ENCODE results near the gene CDH4.
"Not testable (repeated sequence)": the region's sequence is repeated elsewhere in the genome, so short reads cannot be mapped to it uniquely, and the experiment has no call there.

CDH4 gene

DNA sequence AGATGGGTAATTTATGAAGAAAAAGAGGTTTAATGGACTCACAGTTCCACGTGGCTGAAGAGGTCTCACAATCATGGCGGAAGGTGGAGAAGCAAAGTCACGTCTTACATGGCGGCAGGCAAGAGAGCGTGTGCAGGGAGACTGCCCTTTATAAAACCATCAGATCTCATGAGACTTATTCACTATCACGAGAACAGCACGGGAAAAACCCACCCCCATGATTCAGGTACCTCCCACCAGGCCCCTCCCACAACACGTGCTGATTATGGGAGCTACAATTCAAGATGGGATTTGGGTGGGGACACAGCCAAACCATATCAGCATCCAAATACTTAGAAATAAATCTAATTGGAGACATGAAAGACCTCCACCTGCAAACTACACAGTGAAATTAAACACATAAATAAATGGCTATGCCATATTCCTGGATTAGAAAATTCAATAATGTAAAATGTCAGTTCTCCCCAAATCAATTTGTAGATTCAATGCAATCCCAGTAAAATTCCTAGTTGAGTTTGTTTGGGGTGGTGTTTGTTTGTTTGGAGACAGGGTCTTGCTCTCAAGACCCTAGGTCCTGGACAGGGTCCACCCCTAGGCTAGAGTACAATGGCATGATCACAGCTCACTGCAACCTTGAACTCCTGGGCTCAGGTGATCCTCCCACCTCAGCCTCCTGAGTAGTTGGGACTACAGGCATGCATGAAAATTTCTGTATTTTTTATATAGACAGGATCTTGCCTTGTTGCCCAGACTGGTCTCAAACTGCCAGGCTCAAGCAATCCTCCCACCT, 712.0 kb downstream of the CDH4 start:
- no peak for DNase-seq

DNA sequence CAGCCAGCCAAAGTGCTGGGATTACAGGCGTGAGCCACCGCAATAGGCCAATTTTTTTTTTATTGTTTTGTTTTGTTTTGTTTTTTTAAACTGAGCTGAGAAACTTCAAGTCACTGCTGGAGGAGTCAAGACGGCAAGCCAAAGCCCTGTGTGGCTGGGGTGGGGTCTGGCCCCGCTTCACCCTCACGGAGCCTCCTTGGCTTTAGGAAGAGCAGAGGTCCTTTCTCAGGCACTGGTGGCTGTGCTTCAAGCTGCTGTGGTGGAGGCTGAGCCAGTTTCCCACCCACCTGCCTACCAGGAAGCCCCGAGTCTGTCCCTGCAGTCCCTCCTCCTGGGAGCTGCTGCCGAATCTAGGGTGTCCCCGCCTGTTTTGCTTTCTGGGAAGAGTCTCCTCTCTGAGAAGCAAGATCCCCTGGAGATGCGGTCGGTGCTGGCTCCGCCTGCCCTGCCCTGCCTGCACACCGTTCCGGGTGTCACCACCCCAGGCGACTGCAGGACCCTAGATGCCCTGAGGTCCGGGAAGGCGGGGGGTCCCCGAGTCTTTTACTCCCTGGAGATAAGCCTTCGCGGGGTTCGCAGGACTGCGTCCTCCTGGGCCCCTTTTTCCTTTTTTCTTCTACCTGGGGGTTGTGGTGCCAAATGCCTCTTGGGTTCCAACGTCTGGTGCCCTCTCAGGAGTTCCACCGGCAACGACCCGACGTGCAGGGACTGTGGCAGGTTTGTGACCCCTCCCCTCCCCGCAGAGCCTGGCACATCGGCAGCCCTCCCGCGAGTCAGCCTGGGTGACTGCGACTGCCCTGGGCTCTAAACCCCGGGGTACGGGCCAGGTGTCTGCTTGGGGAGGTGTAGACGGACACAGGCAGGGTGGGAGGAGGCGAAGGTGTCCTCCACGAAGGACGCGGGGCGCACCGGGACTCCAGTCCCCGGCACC, 712.9 kb downstream of the CDH4 start:
- no peak for DNase-seq

DNA sequence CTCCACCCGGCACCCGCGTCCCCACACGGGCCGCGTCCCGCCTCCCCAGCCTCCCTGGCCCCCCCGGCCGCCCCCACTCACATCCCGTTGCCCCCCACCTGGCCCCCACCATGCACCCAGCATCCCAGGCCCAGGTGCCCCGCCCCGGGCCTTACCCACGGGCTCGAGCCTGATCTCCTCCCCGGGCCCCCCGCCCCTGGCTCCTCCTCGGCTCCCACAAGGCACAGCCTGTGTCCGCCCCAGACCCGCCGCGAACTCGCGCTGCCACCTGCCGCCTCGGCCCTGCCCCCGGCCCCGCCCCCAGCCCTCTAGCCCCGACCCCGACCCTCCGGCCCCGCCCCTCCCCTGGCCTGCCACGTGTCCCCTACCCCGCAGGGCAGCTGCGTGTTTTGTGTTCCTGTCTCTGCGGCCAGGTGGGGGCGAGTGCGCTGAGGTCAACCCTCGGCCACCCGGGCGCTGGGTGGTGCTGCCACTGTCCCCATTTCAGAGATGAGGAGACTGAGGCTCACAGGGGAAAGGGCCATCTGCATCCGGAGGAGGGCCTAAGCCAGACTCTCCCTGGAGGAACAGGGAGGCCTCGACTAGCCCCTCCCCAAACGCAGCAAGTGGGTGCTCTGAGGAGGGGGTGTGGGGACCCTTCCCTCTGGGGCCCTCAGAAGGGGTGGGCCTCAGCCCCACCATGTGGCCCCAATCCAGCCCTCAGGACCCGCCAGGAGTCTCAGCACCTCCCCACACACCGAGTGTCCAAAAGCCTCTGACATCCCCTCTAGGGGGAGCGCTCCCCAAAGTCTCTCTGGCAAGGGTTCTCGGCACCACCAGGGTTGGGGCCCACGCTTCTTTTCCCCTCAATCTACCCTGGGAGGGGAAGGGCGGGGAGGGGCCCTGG, 713.8 kb downstream of the CDH4 start:
- no peak for DNase-seq

DNA sequence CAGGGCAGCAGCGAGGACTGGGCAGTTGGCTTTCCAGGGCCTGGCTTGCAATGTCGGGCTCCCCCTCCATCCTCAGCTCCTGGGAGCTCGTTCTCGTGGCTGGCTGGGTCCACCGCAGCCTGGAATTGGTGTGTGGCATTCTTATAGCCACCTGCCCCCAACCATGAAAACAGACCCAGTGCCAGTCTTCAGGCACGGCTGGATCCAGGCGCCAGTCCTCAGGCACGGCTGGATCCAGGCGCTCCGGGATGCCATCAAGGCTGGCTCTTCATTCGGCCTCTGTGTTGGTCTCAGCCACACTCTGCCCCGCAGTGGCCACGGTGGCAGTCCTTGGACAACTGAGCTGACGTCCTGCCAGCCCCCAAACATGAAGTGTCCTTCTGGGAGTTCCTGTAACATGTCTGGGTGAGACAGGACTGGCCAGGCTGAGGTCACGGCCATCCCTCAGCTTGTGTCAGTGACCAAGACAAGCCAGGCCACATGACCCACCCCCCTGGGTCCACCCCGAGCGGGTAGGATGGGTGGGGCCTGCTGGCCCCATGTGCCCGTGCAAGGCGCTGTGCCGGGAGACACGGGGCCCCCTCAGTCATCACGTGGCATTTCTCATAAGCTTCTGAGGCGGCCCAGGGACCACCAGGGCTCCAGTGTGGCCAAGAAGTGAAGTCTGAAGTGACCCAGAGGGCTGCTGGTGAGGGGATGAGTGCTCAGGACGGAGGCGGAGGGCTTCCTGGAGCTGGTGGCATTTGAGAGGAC, 714.6 kb downstream of the CDH4 start:
- no peak for DNase-seq

DNA sequence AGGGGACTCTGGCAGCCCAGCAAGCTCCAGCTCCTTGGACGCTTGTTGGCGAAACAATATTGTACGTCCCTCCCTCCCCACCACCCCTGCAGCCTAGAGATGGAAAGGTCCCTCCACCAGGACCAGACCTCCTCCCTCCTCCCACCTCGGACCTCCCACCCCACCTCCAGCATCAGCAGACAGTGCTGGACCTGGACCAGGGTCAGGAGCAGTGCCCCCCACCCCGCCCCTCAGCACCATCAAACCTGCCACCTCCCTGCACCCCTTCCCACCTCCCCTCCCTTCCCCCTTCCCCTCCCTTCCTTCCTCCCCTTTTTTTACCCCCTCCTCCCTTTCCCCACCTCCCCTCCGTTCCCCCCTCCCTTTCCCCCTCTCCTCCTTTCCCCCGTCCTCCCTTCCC, 715.2 kb downstream of the CDH4 start:
- DNase-seq = no peak

DNA sequence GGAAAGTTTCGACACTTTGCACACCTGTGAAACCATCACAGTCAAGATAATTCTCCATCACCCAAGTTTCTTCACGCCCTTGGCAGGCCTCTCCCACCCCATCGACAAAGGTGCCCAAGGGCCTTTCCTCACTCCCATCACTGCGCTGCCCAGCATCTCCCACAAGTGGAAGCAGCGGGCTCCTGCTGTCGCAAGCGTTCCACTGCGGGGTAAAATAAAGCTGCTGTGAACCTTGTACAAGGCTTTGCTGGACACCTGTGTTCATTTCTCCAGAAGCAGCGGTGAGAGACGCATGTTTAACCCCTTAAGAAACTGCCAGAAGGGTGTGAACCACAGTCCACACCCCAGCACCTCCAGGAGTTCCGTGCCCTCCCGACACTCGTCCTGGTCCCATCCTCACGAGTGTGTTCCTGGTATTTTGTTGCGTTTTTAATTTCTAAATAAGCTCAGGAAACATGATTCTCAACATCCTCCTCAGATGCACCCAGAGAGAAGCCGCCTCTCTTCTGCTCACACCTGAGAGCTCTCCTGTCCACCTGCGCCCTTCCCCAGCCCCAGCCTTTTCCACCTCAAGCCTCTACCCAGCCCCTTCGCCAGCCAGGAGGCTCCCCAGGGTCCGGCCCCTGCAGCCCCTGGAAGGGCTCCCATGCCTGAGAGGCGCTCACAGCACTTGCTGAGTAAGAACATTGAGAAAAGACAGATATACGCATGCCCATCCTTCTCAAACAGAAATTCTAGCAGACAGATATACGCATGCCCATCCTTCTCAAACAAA, 716.2 kb downstream of the CDH4 start:
- DNase-seq = no peak

DNA sequence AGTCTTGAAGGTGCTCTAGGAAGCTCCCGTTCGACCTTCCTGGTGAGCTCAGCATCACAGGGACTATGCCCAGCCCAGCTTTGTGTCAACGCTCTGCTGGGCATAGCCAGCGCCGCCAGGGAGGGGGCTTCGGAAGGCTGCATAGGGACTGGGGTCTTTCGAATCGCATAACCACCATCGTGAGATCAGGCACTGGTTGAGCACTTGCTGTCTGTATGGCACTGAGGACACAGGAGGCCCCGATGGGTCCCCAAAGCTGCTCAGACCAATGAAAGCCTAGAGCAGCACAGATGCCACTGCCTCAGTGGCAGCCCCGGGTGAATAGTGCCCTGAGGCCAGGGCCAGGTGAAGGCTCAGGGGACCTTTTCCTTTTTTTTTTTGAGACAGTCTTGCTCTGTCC, 716.9 kb downstream of the CDH4 start:
- no peak for DNase-seq

DNA sequence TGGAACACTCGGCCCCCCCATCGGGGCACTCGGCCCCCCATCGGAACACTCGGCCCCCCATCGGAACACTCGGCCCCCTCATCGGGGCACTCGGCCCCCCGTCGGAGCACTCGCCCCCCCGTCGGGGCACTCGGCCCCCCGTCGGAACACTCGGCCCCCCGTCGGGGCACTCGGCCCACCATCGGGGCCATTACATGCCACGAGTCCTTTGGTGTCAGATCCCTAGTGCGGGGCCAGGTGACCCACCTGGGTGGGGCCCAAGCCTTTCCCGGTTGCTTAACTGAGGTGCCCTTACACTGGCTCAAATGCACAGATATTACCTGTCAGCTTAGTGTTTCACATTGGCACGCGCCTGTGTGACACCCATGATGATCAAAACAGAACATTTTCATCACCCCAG, 717.7 kb downstream of the CDH4 start:
- no peak for DNase-seq

DNA sequence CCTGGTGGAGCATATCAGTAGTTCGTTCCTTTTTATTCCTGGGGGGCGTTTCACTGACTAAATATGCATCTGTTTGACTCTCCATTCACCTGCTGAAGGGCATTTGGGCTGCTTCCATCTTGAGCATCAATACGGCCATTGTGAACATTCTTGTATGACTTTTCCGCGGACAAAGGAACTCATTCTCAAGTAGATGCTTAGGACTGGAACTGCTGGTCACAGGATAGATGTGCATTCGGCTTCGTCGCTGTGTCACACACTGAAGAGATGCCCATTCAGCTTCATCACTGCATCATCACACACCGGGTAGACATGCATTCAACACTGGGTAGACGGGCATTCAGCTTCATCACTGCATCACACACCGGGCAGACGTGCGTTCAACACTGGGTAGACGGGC, 718.3 kb downstream of the CDH4 start:
- no peak for DNase-seq

DNA sequence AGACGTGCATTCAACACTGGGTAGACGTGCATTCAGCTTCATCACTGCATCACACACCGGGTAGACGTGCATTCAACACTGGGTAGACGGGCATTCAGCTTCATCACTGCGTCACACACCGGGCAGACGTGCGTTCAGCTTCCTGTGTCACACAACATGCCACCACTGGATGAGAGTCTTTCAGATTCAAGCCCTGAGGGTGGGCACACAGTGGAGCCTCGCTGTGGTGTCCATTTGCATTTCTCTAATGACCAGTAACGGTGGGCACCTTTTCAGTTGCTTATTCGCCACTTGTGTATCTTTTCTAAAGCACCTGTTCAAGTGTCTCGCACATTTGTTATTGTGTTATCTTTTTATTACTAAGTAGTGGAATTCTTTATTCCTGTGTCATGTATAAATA, 719.5 kb downstream of the CDH4 start:
- DNase-seq = not testable (repeated sequence)

DNA sequence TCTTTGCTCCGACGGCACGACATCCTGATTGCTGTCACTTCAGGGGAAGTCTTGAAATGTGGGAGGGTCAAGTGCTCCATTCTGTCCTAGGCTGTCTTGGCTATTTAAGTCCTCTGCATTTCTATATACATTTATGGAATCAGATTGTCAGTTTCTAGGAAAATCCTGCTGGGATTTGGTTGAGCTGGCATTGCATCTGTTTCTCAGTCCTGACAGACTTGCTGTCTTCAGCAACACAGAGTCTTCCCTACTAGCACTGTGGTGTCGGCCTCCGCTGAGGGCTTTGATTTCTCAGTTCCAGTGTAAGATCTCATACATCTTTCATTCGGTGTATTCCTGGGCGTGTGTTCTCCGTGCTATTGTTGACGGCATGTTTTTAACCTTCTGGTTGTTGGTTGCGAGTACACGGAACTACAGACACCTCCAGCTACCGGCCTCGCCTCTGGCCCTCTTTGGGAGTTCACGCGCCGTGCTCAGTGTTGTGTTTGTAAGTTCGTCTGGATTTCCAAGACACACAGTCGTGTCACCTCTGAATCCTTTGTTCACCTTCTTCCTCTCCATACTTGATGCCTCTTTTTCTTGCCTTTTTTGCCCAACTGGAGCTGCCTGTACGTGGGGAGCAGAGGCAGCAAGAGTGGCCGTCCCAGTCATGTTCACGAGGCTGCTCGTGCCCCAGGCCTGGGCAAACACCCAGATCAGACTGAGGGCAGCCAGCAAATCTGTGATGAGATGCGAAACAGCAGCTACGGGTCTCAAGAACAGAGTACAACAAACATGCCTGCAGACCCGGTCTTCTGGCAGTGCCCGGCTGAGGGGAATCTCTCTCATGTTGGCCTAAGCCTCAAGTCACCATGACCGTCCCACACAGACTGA, 720.8 kb downstream of the CDH4 start:
- DNase-seq = no peak

DNA sequence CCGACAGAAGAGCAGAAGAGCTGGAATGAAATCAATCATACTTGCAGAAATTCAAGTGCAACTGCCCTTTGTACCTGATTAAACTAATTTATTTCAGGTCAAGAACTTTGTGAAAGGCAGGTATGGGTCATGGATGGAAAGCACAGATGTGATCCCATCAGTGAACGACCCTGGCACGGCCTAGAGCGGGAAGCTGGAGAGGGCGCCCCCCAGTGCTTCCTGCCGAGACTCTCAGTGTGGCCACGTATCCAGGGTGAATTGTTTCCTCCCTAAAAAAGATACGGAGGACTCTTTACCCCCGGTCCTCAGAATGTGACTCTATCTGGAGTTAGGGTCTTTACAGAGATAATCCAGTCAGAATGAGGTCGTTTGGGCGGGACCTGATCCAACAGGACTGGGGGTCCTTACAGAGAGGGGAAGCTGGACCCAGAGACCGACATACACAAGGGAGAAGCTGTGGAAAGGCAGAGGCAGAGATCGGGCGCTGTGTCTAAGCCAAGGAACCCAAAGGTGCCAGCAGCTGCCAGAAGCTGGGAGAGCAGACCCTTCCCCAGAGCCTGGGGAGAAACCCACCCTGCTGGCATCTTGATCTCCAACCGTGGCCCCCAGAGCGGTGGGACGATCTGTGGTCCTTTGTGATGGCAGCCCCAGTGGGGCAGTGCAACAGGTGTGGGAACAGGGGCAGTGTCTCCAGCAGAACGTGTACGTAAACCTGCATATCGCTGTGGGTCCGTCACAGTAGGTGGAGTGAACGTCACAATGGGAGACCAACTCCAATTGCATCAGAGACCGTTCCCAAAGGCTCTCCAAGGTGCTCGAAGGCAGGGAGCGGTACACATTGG, 721.7 kb downstream of the CDH4 start:
- no peak for DNase-seq

DNA sequence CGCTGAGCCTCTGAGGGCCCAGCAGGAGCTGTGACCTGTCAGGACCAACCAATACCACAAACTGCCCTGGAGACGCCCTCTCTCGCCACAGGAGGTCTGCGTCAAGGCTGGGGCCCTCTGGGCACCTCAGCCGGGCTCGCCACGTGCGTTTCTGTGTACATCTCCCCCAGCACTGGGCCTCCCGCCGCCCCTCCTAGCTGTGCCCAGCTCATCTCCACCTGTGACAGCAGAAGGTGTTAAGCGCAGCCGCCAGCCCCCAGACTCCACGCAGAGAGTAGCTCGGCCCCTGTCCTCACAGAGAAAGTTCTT, 722.2 kb downstream of the CDH4 start:
- no peak for DNase-seq

DNA sequence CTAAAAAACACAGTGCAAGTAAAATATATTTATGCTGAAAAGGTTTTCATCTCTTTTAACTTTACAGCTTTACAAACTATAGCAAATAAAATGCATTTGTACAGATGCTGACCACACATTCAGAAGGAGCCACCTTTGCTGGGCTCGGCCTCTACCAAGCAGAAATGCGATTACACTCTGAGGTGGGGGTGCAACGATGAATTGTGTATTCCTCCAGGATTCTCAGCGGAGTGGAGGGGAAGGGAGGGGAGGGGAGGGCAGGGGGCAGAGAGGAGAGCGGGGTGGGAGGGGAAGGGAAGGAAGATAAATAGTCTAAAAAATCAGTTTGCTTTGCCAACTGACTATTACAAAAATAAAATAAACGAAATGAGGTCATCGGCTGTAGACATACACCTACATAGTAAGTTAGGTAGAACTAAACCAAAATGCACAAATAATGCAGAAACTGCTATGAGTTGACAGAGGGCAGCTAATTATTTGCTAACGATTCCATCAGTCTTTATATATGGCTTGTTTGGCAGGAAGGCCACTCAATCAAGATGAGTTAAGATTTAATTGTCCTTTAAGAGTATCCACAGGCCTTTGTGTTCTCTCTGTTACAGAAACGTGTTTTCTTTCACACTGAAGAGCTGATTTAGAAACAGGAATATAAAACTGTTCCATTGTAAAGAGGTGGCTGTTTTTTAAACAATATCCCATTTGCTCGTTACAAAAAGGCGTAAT, 723.5 kb downstream of the CDH4 start:
- DNase-seq = no peak

DNA sequence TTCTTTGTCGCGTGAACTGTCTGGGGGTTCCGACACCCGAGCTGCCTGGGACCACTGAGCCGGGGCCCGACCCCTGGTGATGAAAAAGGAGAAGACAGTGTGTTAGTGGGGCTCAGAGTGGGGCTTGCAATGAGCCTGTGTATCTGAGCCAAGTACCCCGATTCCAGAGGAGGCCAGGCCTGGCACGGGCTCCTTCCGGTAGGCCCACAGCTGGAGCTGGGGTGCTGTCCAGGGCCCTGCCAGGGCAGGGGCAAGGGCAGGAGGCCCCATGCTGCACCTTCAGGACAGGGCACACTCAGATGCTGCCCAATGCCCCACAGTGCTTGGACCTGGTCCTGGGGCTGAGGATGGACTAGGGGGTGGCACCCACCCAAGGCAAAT, 724.2 kb downstream of the CDH4 start:
- DNase-seq = no peak

DNA sequence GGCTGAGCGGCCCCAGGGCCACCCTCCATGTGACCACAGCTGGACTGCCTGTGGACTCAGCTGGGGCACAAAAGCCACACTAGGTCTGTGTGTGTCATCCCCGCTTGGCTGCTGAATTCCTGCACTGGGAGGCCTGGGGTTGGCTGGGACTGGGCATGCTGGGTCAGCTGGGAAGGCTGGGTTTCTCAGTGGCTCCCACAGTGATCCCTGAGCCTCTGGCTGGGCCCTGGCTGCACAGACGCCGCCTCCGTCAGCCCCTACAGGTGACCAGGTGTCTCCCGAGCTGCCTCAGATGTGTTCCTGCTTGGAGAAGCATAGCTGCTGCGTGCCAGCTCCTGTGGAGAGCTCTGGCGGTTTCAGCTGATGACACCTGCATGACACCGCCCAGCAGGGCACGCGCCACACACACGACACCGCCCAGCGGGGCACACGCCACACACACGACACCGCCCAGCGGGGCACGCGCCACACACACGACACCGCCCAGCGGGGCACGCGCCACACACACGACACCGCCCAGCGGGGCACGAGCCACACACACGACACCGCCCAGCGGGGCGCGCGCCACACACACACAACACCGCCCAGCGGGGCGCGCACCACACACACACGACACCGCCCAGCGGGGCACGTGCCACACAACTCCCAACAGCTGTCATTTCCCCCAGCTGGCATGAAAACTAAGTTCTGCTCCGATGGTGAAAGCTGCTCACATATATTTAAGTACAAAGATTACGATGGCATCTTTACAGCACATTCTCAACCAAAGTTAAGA, 724.8 kb downstream of the CDH4 start:
- DNase-seq = no peak

DNA sequence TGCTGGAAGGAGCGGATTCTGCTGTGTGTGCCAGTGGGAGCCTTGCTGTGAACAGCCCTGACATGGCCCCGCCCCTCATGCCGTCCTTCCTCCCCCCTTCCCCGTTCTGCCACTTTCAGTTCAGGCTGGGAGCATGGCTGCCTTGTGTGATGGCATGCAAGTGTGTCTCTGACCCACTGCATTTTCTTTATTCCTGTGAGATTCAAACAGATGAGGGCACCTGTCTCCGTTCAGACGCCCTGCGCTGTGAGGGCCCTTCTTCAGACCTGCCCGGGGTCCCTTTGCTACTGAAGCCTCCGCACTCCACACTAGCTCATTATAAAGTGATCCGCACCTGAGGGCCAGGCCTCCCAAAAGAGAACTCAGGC, 725.3 kb downstream of the CDH4 start:
- DNase-seq = no peak

DNA sequence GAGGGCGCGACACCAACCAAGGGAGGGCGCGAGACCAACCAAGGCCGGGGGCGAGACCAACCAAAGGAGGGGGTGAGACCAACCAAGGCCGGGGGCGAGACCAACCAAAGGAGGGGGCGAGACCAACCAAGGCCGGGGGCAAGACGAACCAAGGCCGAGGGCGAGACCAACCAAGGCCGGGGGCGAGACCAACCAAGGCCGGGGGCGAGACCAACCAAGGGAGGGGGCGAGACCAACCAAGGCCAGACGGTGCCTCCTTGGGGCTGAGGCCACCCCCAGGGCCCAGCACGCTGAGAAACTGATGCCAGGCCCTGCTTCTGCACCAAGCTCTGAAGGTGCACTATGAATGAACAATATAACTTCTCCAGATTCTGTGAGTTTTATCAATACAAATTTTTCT, 726.4 kb downstream of the CDH4 start:
- no peak for DNase-seq
